D341Med (cell line): ENCODE results near the gene PSMD4.
"Not testable (repeated sequence)": the region's sequence is repeated elsewhere in the genome, so short reads cannot be mapped to it uniquely, and the experiment has no call there.

Experiments used
- DNase-seq: peaks from one replicate; pipeline ENCODE4 v3.0.0; 2012; ENCODE audit warnings: low spot score

Gene PSMD4

GRCh38 chr1:151273924-151274466 is 19.5 kb downstream of the PSMD4 start:
- DNase-seq, result no peak

GRCh38 chr1:151275341-151275740 is 20.8 kb downstream of the PSMD4 start:
- DNase-seq, result not testable (repeated sequence)

DNA sequence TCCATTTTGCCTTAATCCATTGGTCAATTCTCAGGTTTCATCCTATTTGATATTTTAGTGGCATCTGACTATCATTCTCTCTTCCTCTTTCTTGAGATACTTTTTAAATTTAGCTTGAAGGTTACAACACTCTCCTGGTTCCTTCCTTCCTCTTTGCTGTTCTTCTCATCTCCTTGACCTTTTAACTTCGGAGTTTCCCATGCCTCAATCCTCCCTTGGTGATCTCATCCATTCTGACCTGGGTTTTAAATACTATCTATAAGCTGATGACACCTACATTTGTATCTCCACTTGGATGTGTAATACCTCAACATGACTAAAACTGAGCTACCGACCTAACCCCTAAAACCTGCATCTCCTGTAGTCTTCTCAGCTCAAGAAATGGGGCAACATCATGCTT is 22.7 kb downstream of the PSMD4 start:
- no peak for DNase-seq

GRCh38 chr1:151281225-151281968 is 26.9 kb downstream of the PSMD4 start:
- peak; percentile 95 for DNase-seq

DNA sequence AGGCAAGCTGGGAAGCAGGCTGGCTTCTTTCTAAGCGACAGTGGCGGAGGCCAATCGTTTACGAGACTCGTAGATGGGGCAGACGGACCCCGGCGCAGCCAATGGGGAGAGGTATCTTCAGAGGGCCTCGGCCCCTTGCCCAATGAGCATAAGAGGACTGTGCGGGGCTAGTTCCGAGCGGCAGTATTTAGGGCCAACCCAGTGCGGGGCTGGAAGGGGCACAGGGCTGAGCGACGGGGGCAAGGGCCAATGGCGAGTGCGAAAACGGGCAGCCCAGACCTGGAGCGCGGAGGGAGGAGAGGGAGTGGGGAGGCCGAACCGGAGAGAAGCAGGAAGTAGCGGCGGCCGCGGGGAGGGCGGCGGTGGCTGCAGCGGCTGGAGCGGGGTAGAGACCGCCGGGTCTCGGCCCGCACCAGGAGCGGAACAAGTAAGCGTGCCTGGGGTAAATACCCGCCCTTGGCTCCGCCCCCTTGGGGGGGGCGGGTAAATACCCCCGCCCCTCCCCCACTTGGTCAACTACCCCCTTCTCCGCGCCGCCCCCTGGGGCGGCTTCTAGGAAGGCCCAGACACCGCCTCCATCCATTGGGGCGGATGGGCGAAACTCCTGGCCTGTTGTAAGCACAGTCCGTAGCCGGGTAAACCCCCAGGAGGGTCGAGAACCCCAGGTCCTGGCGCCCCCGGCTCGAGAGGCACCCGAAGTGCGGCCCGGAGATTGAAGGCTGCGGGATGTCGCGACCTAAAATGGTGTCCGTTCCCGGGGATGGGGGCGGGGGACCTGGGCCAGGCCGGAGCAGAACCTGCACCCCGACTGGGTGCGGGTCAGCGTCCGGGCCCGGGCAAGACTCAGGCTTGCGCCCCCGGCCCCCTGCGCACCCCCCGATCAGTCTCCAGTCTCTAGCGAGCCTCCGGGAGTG is 27.7 kb downstream of the PSMD4 start, which contains the start of gene ZNF687:
TSS of gene ZNF687 (plus strand) at position 331 of the 914 bp plus-strand sequence. CDS start 3,993 bp downstream, outside the sequence.
- peak; percentile 99 for DNase-seq

DNA sequence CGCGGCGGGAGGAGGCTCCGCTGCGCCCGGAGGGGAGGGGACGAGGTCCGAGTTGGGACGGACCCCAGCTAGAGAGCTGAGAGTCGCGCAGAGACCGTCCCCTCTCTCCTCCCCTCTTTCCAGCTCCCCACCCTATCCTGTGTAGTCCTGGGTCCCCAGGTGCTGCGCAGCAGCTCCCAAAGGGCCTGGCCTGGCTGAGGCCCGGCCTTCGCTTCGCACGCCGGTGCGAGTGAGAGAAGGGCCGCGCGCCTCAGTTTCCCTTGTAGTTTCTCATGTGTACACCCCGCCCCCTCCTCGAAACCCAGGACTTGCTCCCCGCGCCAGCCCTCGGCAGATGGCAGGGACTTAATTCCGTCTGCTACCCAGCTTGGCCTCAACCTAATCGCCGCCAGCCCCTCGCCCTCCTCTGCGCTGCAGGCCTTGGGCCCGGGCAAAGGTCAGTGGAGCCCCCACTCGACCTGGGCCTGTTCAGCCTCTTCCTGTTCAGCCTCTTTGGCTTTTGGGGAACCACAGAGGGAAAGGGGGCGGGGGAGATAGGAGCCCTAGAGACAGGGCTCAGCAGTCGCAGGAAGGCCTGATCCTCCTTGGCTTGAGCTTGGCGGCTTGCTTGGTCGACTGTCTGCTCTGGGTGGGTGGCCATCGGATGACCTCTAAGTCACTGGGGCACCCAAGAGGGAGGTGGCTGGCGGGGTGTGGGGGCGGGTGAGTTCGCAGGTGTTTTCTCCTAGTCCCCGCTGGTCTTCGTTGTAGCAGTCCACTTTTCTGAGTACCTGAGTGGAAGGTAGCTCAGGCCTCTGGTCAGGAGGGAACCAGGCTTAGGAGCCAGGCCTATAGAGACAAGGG is 28.6 kb downstream of the PSMD4 start:
- DNase-seq, result peak; percentile 79

DNA sequence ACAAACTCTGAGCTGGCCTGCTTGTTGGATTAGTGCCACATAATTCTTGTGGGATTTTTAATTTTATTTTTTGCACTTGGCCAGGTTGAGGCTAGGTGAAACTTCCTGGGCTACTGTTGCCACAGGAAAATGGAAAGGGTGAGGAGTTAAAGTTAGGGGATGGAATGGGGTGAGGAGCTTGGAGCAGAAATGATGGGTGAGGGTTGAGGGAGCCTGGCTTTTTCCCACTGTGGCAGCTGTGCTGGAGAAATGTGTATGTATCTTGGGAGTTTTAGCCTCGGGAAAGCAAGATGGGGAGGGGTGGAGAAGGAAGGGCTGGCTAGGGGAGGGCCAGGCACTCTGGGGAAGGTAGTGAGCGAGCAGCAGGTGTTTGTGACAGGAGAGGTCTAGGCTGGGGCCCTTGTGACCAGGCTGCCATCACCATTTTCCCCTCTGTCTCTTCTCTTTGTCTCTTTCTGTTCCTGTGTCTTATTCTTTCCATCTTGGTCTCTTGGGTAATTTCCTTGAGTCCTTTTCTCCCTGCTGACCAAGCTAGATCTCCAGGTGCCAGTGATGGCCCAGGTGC is 29.6 kb downstream of the PSMD4 start:
- DNase-seq, result no peak

- no peak for DNase-seq
Observed at GRCh38 chr1:151286619-151287340, 32.2 kb downstream of the PSMD4 start.

GRCh38 chr1:151287341-151287699 is 32.8 kb downstream of the PSMD4 start:
- DNase-seq, result no peak

- DNase-seq, result no peak
Observed at GRCh38 chr1:151287767-151288500, 33.4 kb downstream of the PSMD4 start.

DNA sequence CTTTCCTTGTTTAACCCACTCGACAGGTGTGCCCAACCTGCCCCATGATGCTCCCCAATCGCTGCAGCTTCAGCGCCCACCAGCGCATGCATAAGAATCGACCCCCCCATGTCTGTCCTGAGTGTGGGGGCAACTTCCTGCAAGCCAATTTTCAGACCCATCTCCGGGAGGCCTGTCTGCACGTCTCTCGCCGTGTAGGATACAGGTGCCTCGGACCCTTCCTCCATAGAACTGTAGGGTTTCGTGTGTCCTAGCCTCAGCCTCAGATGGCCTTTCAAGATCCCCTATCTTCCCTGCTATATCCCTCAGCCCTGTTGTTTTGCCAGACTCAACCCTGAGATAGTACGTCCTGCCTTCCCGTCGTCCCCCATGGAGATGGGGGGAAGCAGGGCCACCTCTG is 34.0 kb downstream of the PSMD4 start:
- no peak for DNase-seq

- DNase-seq, result no peak
Observed at GRCh38 chr1:151289080-151289935, 34.8 kb downstream of the PSMD4 start.

DNA sequence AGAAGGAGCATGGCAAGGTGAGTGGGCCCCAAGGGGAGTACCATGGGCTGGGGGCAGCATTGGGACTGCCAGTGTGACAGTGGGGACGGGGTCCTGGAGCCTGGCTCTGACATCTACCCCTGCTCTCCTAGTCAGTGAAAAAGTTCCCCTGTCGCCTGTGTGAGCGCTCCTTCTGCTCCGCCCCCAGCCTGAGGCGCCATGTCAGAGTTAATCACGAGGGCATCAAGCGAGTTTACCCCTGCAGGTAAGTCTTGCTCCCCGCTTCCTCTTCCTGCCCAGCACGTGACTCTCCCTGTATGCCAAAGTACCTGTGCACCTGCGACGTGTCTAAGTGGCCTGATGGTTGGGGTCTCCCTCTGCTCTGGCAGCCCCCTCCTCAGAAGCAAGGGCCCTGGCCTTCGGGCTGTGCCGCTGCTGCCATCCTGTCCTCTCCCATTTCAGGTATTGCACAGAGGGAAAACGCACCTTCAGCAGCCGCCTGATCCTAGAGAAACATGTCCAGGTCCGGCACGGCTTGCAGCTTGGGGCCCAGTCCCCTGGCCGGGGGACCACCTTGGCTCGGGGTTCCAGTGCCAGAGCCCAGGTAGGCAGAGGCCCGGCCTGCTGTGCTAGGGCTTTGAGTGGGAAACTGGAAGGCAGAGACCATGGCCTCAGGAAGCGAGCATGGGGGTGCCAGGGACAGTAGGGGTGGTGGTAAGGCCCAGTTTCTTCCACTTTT is 35.6 kb downstream of the PSMD4 start:
- no peak for DNase-seq

- DNase-seq, result no peak
Observed at GRCh38 chr1:151290709-151291303, 36.3 kb downstream of the PSMD4 start.

DNA sequence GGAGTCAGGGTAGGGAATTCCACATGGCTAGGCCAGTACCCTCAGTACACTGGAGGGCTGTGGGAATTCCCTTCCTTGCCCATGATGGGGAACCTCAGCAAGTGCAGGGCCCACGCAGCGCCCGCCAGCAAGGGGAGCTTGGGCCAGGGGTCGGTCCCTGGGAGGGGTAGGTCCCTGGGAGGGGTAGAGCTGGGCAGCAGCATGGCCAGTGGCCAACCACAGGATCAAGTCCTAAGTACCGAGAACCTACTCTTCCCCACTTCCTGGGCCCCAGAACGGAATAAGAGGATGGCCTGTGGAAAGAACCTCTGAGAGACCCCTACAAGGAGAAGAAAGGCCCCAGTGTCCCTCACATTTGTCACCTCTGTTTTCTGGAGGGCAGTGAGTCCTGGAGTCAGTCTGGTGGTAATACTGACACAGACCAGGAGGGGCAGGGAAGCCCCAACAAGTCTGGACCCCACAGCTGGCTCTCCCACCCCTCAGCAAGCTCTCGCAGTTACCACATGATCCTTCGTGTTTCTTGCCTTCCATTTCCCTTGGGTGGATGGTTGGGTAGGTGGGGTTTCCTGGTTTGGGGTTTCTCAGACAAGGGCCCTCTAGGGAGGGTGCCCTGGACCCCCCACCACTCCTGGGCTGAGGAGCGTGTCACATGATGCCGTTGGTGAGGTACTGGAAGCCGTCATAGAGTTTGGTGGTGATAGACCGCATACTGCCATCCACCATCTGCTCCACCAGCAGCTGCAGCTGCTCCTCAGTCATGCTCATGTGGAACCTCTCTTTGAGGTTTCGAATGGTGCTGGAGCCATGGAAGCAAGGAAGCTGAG is 37.9 kb downstream of the PSMD4 start:
- no peak for DNase-seq

DNA sequence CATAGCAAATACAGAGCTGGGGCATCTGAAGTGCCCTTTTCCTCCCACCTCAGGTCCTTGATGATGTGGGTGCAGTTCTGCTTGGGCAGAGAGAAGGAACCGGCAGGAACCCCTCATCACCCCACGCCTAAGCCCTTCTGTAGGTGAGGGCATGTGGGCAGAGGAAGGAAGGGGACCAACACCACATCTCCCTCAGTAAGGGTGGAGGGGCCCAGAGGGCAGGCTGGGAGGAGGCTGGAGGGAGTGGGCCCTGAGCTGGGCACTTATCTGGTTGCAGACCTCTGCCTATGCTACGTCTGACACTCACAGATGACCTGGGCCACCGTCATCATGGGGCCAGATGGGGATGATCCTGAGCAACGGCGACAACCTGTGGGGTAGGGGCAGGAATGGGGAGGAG is 38.6 kb downstream of the PSMD4 start:
- DNase-seq, result no peak

GRCh38 chr1:151294742-151295462 is 40.4 kb downstream of the PSMD4 start:
- no peak for DNase-seq
